Camera-type eye (tissue), 1 donor: ENCODE data around the gene TIGD4. TPM values are rescaled to one million over a fixed set of nuclear protein-coding genes. Genes with fewer than 3 reads are reported as not detected.

ENCODE experiments used
- total RNA-seq: library from RNA; depleted of rRNA; stranded (reverse); fragments of >200 nt; gene quantifications from one replicate; pipeline ENCODE4 v1.2.3, GENCODE V29; 2014

TIGD4 gene
- 9.6 TPM for total RNA-seq

DNA sequence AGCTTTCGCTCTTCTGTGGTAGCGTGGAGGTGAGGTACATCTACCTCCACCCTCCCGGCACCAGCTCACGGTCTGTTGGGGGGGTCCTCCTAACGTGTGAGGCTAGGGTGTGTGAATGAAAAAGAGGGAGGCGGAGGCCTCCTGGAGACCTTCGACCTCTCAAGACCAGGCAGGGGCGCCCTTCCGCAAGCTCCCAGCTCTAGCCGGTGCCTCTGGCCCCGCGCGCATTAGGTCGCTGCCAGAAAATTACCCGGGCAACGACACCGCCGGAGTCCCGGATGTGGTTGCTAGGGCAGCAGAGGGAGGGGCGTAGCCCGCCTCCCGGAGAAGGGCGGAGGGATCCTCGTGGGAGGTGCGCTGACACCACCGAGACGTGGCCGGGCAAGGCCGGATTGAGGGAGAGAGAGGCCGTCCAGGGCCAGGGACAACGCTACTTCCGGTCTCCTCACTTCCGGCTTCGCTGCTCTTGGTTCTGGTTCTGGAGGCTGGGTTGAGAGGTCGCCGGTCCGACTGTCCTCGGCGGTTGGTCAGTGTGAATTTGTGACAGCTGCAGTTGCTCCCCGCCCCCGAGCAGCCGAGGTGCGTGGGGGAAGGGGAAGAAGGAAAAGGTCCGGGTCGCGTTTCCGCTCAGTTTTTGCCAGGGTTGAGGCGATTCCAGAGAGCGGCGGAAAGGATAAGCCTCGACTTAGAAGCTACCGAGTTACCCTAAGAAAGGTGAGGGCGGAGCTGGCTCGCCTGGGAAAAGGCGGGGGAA, at the start of gene TIGD4, which contains the start of gene ARFIP1:
TSS of gene TIGD4 (minus strand) at position 218 of the 754 bp plus-strand sequence. CDS start 8,726 bp downstream, outside the sequence.
TSS of gene ARFIP1 (plus strand) at position 442 of the 754 bp plus-strand sequence. CDS start 49,680 bp downstream, outside the sequence.

Other genes starting within 250 kb of the TIGD4 start
- 243 TPM for gene FBXW7, start 243.6 kb downstream of the TIGD4 start, total RNA-seq
- gene TMEM154, start 99.7 kb downstream of the TIGD4 start, total RNA-seq = 1.6 TPM
- 60.7 TPM for gene ARFIP1, start 224 bp upstream of the TIGD4 start, total RNA-seq
- gene FHDC1, start 156.6 kb upstream of the TIGD4 start, total RNA-seq = 9.0 TPM